ENCODE measurements around the gene SYNPO.

The SYNPO gene

DNA sequence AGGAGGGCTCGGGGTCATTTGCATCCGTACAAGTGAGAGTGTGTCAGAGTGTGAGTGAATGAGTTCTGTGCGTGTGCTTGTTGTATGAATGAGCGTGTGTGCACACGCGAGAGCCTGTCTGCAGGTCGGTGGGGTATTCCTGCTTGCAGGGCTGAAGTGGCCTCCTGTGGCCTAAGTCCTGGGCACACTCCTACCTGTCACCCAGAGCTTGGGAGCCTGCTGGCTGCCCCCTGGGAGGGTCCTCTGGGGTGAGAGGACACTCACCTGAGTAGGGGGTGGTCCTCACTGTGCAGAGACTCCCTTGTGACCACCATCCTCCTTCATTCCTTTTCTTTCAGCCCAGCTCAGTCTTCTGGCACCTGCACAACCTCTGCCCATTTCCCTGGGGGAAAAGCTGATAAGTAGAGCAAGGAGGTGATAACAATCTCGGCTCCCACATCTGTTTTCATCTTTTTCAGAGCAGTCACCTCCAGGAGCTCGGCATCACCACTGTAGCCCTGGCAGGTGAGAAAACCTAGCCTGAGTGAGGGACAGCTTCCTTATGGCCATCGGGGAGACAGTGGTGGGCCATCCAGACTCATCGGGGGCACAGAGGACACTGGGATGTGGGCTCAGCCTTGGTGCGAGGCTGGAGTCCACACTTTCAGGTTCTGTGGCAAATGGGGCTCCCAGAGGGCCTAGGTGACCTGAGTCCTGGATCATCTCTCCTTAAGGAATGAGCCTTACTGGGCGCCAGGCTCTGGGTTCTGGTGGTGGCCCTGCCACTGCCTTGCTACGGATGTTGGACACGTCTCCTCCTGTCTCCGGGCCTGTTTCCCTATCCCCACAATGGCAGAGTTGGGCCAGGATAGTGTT, 38.7 kb upstream of the SYNPO start:
- no peaks in the 10 kb centered on the region for H3K27me3 Mint-ChIP-seq
- no peaks in the 10 kb centered on the region for H3K4me1 Mint-ChIP-seq (ENCODE audit: low read depth)
- no peak overlapping the region for H3K27ac Mint-ChIP-seq
- H3K4me3 Mint-ChIP-seq = no peak overlapping the region
- H3K36me3 Mint-ChIP-seq (ENCODE audit: low read depth) = no peaks in the 10 kb centered on the region
- no peaks in the 10 kb centered on the region for H3K9me3 Mint-ChIP-seq

DNA sequence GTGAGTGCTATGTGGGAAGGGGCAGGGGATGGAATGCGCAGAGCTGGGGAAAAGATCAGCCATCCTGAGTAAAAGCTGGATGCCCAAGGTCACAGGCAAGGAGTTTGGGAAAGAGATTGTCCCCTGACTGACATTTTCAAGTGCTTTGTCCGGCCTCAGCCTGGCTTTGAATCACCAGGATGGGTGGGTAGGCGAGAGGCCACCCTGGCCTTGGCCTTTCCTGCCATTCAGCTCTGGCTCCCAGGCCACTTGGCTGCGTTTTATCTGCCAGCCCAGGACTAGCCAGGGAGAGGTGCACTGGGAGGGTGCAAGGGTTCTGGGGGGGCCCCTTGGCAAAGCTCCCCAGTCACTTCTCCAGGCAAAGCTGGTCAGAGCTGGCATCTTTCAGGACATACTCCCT, 37.4 kb upstream of the SYNPO start:
- H3K27me3 Mint-ChIP-seq = no peaks in the 10 kb centered on the region
- no peaks in the 10 kb centered on the region for H3K36me3 Mint-ChIP-seq (ENCODE audit: low read depth)
- H3K4me3 Mint-ChIP-seq = no peak overlapping the region
- no peak overlapping the region for H3K27ac Mint-ChIP-seq
- no peaks in the 10 kb centered on the region for H3K9me3 Mint-ChIP-seq
- H3K4me1 Mint-ChIP-seq (ENCODE audit: low read depth) = no peaks in the 10 kb centered on the region

DNA sequence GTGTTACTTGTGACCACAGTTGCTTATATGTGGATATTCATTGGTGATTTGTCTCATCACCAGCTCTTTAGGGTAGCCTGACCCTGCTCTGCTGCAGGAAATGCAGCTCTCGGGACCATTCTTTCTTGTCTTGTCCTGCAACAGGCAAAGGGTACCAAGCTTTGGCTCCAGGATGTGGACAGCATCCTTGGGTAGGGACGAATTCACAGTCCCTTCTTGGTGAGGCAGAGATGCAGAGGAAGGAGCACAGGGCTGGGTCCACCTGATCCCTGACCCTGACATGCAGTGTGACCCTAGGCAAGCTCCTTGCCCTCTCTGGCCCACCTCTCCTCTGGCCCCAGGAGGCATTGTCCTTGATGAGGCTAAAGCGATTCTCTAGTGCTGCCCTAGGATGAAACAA, 37.0 kb upstream of the SYNPO start:
- H3K36me3 Mint-ChIP-seq (ENCODE audit: low read depth) = no peaks in the 10 kb centered on the region
- no peaks in the 10 kb centered on the region for H3K4me1 Mint-ChIP-seq (ENCODE audit: low read depth)
- no peaks in the 10 kb centered on the region for H3K9me3 Mint-ChIP-seq
- H3K27me3 Mint-ChIP-seq = no peaks in the 10 kb centered on the region
- H3K27ac Mint-ChIP-seq = no peak overlapping the region
- no peak overlapping the region for H3K4me3 Mint-ChIP-seq

- no peaks in the 10 kb centered on the region for H3K9me3 Mint-ChIP-seq
- no peak overlapping the region for H3K27ac Mint-ChIP-seq
- no peaks in the 10 kb centered on the region for H3K27me3 Mint-ChIP-seq
- H3K4me3 Mint-ChIP-seq = no peak overlapping the region
- H3K4me1 Mint-ChIP-seq (ENCODE audit: low read depth) = no peaks in the 10 kb centered on the region
- H3K36me3 Mint-ChIP-seq (ENCODE audit: low read depth) = no peaks in the 10 kb centered on the region
Measured at GRCh38 chr5:150604010-150604409, 36.5 kb upstream of the SYNPO start.

DNA sequence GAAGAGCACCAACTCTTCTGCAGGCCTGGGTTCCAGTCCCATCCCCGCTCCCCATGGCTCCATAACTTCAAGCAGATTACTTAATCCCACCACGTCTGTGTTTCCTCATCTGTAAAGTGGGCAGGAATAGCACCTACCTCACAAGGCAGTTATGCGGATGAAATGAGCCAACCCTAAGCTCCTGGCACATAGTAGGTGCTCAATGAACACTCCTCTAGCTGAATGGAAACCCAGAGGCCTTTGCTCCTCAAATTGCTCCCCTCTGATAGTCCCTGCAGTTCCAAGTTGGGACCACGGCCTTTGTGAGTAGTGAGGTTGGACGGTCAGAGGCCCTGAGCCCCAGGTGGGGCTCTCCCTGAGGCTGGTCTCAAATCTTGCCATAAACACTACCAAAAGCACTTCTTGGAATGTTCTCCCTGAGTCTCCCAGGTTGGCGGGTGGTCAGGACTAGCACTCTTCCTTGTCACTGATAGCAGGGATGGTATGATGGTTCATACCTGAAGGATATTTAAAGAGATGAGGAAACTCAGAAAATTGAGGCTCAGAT, 35.5 kb upstream of the SYNPO start:
- no peaks in the 10 kb centered on the region for H3K27me3 Mint-ChIP-seq
- H3K4me3 Mint-ChIP-seq = no peak overlapping the region
- no peaks in the 10 kb centered on the region for H3K9me3 Mint-ChIP-seq
- no peak overlapping the region for H3K27ac Mint-ChIP-seq
- no peaks in the 10 kb centered on the region for H3K36me3 Mint-ChIP-seq (ENCODE audit: low read depth)
- H3K4me1 Mint-ChIP-seq (ENCODE audit: low read depth) = no peaks in the 10 kb centered on the region

DNA sequence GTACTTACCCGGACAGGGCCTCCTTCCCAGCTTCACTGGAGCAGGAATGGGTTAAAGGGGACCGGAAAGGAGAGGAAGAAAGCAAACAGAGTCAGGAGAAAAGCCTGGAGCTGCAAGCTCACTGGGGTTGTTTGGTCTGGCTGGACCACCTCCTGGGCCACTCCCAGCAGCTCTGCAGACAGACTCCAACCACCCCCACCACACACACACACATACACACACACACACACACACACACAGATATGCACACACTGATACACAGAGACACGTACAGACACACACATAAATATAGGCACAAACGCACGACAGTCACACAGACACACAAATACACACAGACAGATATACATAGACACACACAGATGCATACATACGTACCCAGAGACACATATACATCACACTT, 34.9 kb upstream of the SYNPO start:
- Mint-ChIP-seq H3K9me3 (no peaks in the 10 kb centered on the region), H3K4me3 (no peak overlapping the region), H3K36me3 (ENCODE audit: low read depth) (no peaks in the 10 kb centered on the region), H3K4me1 (ENCODE audit: low read depth) (no peaks in the 10 kb centered on the region), H3K27ac (no peak overlapping the region), H3K27me3 (no peaks in the 10 kb centered on the region)

- Mint-ChIP-seq H3K27me3 (no peaks in the 10 kb centered on the region), H3K9me3 (no peaks in the 10 kb centered on the region), H3K27ac (no peak overlapping the region), H3K4me1 (ENCODE audit: low read depth) (no peaks in the 10 kb centered on the region), H3K4me3 (no peak overlapping the region), H3K36me3 (ENCODE audit: low read depth) (no peaks in the 10 kb centered on the region)
Measured at GRCh38 chr5:150606476-150606875, 34.0 kb upstream of the SYNPO start.

DNA sequence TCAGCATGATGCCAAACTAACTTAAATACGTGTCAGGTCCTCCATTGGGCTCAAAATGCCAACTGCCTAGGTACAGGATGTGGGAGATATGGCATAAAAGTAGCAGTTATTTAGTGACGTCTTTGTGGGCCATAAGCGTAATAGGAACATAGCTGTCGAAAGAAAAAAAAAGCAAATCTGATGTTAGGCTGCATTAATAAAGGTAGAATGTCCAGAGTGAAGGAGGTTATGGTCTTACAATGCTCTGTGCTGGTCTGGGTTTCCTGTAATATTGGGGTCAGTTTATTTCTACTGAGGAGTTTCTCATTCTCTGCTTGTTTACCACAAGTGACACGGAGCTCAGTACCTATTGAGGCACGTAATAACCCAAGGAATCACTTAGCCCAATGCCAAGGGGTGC, 33.4 kb upstream of the SYNPO start:
- H3K27ac Mint-ChIP-seq = no peak overlapping the region
- no peak overlapping the region for H3K4me3 Mint-ChIP-seq
- no peaks in the 10 kb centered on the region for H3K4me1 Mint-ChIP-seq (ENCODE audit: low read depth)
- no peaks in the 10 kb centered on the region for H3K36me3 Mint-ChIP-seq (ENCODE audit: low read depth)
- H3K27me3 Mint-ChIP-seq = no peaks in the 10 kb centered on the region
- no peaks in the 10 kb centered on the region for H3K9me3 Mint-ChIP-seq

DNA sequence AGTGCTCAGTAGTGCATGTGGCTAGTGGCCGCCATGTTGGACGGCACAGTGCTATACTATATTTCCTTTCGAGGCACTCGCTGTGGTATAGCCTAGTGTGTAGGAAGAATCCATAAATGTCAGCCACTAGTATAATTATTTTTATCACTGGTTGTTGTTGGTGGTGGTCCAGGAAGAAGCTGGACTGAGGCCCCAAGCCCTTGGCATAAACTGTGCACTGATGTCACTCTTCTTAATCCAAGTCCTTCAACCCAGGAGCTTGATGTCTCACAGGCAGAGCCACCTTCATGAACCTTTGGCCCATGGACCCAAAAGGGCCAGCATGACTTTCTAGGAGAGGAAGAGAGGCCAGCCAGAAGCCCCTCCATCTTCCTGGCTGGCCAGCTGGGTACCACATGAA, 32.5 kb upstream of the SYNPO start:
- no peak overlapping the region for H3K27ac Mint-ChIP-seq
- H3K36me3 Mint-ChIP-seq (ENCODE audit: low read depth) = no peaks in the 10 kb centered on the region
- H3K4me1 Mint-ChIP-seq (ENCODE audit: low read depth) = no peaks in the 10 kb centered on the region
- no peak overlapping the region for H3K4me3 Mint-ChIP-seq
- no peaks in the 10 kb centered on the region for H3K9me3 Mint-ChIP-seq
- H3K27me3 Mint-ChIP-seq = no peaks in the 10 kb centered on the region

DNA sequence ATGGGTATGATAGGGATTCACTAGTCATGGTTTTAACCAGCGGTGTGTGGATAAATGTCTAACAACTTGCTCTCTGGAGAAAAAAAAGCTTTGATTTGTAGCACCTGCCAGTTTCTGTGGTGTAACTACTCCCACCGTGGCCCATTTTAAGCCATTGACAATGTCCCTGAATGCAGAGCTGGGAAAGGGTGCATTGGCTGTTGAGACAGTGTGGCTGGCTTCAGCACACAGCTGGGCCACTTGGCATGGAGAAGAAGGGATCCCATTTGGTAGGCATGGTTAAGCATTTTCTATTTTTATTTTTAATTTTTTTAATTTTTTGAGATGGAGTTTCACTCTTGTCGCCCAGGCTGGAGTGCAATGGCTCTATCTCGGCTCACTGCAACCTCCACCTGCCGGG, 31.5 kb upstream of the SYNPO start:
- Mint-ChIP-seq H3K4me3 (no peak overlapping the region), H3K4me1 (ENCODE audit: low read depth) (no peaks in the 10 kb centered on the region), H3K9me3 (no peaks in the 10 kb centered on the region), H3K27me3 (no peaks in the 10 kb centered on the region), H3K36me3 (ENCODE audit: low read depth) (no peaks in the 10 kb centered on the region), H3K27ac (no peak overlapping the region)

DNA sequence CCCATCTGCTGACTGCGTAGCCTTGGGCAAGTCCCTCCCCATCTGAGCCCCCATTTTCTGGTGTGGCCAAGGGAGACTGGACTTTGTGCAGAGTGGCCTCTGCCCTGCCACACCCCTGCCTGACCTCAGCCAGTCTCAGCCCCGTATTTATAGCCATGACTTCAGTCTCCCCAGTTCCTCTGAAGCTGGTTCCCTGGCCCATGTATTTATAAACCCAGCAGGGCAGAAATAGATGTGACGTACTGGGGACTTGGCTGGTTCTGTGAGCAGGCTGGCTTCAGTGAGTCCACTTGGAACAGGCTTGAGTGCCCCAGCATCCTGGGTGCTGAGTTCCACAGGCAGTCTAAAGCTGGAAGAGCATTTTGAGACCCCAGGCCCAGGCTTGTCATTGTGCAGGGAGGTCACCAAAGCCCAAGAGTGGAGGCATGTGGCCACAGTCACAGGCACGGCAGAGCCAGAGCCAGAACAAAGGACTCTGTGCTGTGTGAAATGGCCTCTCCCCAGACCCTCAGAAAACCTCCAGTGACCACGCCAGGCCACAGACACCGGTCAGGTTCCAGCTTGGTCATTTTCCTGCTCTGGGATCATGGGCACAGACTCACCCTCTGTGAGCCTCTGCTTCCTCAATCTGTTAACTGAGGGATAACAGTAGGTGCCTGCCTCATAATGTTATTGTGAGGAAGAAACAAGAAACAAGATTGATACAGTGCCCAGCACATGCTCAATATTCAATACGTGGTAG, 30.4 kb upstream of the SYNPO start:
- no peaks in the 10 kb centered on the region for H3K36me3 Mint-ChIP-seq (ENCODE audit: low read depth)
- no peaks in the 10 kb centered on the region for H3K4me1 Mint-ChIP-seq (ENCODE audit: low read depth)
- no peak overlapping the region for H3K4me3 Mint-ChIP-seq
- H3K27ac Mint-ChIP-seq = no peak overlapping the region
- no peaks in the 10 kb centered on the region for H3K27me3 Mint-ChIP-seq
- no peaks in the 10 kb centered on the region for H3K9me3 Mint-ChIP-seq

GRCh38 chr5:150611026-150611425, 29.4 kb upstream of the SYNPO start:
- no peaks in the 10 kb centered on the region for H3K9me3 Mint-ChIP-seq
- no peaks in the 10 kb centered on the region for H3K4me1 Mint-ChIP-seq (ENCODE audit: low read depth)
- H3K27me3 Mint-ChIP-seq = peaks cover under 1% of the 10 kb centered on the region
- H3K4me3 Mint-ChIP-seq = no peak overlapping the region
- H3K27ac Mint-ChIP-seq = no peak overlapping the region
- H3K36me3 Mint-ChIP-seq (ENCODE audit: low read depth) = no peaks in the 10 kb centered on the region

DNA sequence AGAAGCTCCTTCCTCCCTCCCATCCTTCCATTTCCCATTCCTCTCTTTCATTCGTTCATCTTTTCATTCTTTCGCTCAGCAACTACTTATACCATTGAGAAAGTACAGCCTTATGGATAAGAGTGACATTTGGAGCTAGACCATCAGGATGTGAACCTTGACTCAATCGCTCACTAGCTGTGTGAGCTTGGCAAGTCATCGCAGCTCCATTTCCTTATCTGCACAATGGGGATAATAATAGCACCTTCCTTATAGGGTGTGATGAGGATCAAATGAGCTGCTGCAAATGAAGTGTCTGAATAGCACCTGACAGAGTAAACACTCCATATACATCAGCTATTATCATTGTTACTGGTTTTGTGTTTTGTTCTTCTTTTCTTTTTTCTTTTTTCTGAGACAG, 28.1 kb upstream of the SYNPO start:
- Mint-ChIP-seq H3K9me3 (no peaks in the 10 kb centered on the region), H3K4me3 (no peak overlapping the region), H3K4me1 (ENCODE audit: low read depth) (no peaks in the 10 kb centered on the region), H3K27ac (no peak overlapping the region), H3K36me3 (ENCODE audit: low read depth) (no peaks in the 10 kb centered on the region), H3K27me3 (peaks cover 10% of the 10 kb centered on the region)

DNA sequence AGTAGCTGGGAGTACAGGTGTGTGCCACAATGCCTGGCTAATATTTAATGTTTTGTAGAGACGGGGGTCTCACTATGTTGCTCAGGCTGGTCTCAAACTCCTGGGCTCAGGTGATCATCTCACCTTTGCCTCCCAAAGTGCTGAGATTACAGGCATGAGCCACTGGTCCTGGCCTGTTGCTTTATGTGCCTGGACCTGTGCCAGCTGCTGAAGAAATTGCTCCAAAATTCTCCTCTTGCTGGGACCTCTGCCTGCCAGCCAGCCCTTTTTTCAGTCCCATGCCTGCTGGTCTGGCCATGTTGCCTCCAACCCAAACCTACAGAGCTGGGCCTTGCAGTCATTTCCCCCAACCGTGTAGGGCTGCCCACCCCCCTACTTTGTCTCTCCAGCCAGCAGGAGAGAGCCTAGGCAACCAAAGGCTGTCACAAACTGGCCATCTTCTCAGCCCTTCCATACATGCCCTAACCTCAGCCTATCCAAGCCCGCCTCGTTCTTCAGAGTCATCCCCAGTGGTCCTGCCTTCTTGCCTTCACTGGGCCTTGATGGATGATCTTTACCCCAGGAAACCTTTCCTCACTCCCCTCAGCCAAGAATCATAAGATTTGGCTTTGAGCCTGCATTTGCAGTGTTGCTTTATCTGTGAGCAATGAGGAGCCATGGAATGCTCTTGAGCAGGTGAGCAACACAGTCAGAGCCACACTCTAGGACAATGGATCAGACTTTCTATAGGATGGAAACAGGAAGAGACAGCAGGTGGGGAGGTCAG, 27.4 kb upstream of the SYNPO start:
- Mint-ChIP-seq H3K9me3 (no peaks in the 10 kb centered on the region), H3K4me3 (no peak overlapping the region), H3K27me3 (peaks cover 10% of the 10 kb centered on the region), H3K27ac (no peak overlapping the region), H3K36me3 (ENCODE audit: low read depth) (no peaks in the 10 kb centered on the region), H3K4me1 (ENCODE audit: low read depth) (no peaks in the 10 kb centered on the region)

All from stimulated activated naive CD8-positive, alpha-beta T cell treated with anti-CD3 and anti-CD28 coated beads, Interleukin-15, Interleukin-2, amounts not matched to agents 100 ng/mL and 50 ng/mL, for 24 hours (primary cell).